Trophoblast cell (in vitro differentiated cells and primary cell): ENCODE results near the gene ROR1.

Experiments used
- DNase-seq, 2 donors: peaks; one replicate each; pipeline ENCODE4 v3.0.0-alpha.2; 2016
- H2AFZ ChIP-seq: 2 replicates; pipeline ENCODE4 v1.6.1; 2013; ENCODE audit warnings: low read length, moderate library complexity, mild to moderate bottlenecking; ENCODE audit not compliant: insufficient read depth, poor library complexity
- H2AK5ac ChIP-seq: 2 replicates; pipeline ENCODE4 v1.6.1; 2013; ENCODE audit warnings: mild to moderate bottlenecking, low read length
- H2BK120ac ChIP-seq: 2 replicates; pipeline ENCODE4 v1.6.1; 2013; ENCODE audit warnings: low read length, mild to moderate bottlenecking, moderate library complexity; ENCODE audit not compliant: insufficient read depth, poor library complexity
- H2BK12ac ChIP-seq: 2 replicates; pipeline ENCODE4 v1.6.1; 2013; ENCODE audit warnings: mild to moderate bottlenecking, low read length, moderate library complexity
- H2BK5ac ChIP-seq: 2 replicates; pipeline ENCODE4 v1.6.1; 2013; ENCODE audit warnings: low read length, low read depth, moderate library complexity, mild to moderate bottlenecking; ENCODE audit not compliant: poor library complexity
- H3K14ac ChIP-seq: 2 replicates; pipeline ENCODE4 v1.6.1; 2013; ENCODE audit warnings: mild to moderate bottlenecking, low read length
- H3K18ac ChIP-seq: 2 replicates; pipeline ENCODE4 v1.6.1; 2013; ENCODE audit warnings: mild to moderate bottlenecking, low read length
- H3K23ac ChIP-seq: 2 replicates; pipeline ENCODE4 v1.6.1; 2013; ENCODE audit warnings: low read length
- H3K27ac ChIP-seq: 2 replicates; pipeline ENCODE4 v1.5.1; 2013; ENCODE audit warnings: low read depth, mild to moderate bottlenecking, inconsistent platforms, low read length, moderate library complexity
- H3K27me3 ChIP-seq: 2 replicates; pipeline ENCODE4 v1.6.1; 2013; ENCODE audit warnings: inconsistent platforms, mild to moderate bottlenecking, low read length, moderate library complexity; ENCODE audit not compliant: insufficient read depth
- H3K36me3 ChIP-seq, 2 experiments: 1 replicate in 1 of 2; 2 replicates in 1 of 2; pipeline ENCODE4 v1.6.1; 2013; ENCODE audit warnings: low read length in 2 of 2, mild to moderate bottlenecking in 2 of 2, moderate library complexity in 1 of 2; ENCODE audit not compliant: insufficient read depth in 2 of 2, control insufficient read depth in 1 of 2
- H3K4ac ChIP-seq: 2 replicates; pipeline ENCODE4 v1.6.1; 2013; ENCODE audit warnings: low read depth, mild to moderate bottlenecking, low read length, moderate library complexity
- H3K4me1 ChIP-seq, 2 experiments: 1 replicate in 1 of 2; 2 replicates in 1 of 2; pipeline ENCODE4 v1.6.1; 2013; ENCODE audit warnings: low read length in 2 of 2, mild to moderate bottlenecking in 2 of 2, moderate library complexity in 1 of 2; ENCODE audit not compliant: insufficient read depth in 2 of 2, control insufficient read depth in 1 of 2
- H3K4me2 ChIP-seq: 2 replicates; pipeline ENCODE4 v1.6.1; 2013; ENCODE audit warnings: inconsistent platforms, mild to moderate bottlenecking, low read length, moderate library complexity
- H3K4me3 ChIP-seq: 2 replicates; pipeline ENCODE4 v1.5.1; 2013; ENCODE audit warnings: mild to moderate bottlenecking, low read depth, low read length, inconsistent platforms
- H3K79me1 ChIP-seq: one replicate; pipeline ENCODE4 v1.6.1; 2013; ENCODE audit warnings: low read length
- H3K79me2 ChIP-seq: 2 replicates; pipeline ENCODE4 v1.6.1; 2013; ENCODE audit warnings: low read length, mild to moderate bottlenecking; ENCODE audit not compliant: control insufficient read depth, insufficient read depth, poor library complexity
- H3K9ac ChIP-seq: 2 replicates; pipeline ENCODE4 v1.6.1; 2013; ENCODE audit warnings: mild to moderate bottlenecking, low read length
- H3K9me3 ChIP-seq: 2 replicates; pipeline ENCODE4 v1.6.1; 2013; ENCODE audit warnings: low read depth, mild to moderate bottlenecking, control low read depth, inconsistent platforms, low read length; ENCODE audit not compliant: insufficient read depth
- H4K12ac ChIP-seq: 2 replicates; pipeline ENCODE4 v1.6.1; 2013; ENCODE audit warnings: low read depth, mild to moderate bottlenecking, low read length, moderate library complexity
- H4K8ac ChIP-seq: 2 replicates; pipeline ENCODE4 v1.6.1; 2013; ENCODE audit warnings: low read depth, mild to moderate bottlenecking, low read length, moderate library complexity
- H4K91ac ChIP-seq: one replicate; pipeline ENCODE4 v1.6.1; 2013; ENCODE audit warnings: low read depth, mild to moderate bottlenecking, low read length, moderate library complexity
- WGBS: extraction: QIAGEN DNeasy Blood & Tissue Kit; methylation state at CpG from one replicate; pipeline ENCODE4 v1.1.7; 2013; ENCODE audit warnings: missing lambda C conversion rate; ENCODE audit not compliant: insufficient read length, insufficient coverage; ENCODE audit errors: extremely low coverage; 5-methylcytosine and 5-hydroxymethylcytosine counted together

Gene ROR1

GRCh38 chr1:64182207-64182606 is 408.4 kb downstream of the ROR1 start:
- no peaks in the 10 kb centered on the region for H3K79me1 ChIP-seq
- no CpG with 5 or more reads among the region's 2 CpGs for WGBS
- H2BK5ac ChIP-seq, result no peak overlapping the region
- no peak overlapping the region for H2BK12ac ChIP-seq
- H3K4me3 ChIP-seq, result no peak overlapping the region
- no peak overlapping the region for H3K23ac ChIP-seq
- peaks cover 0 to 3% of the 10 kb centered on the region in 2 experiments for H3K4me1 ChIP-seq
- H3K14ac ChIP-seq, result no peak overlapping the region
- H4K8ac ChIP-seq, result no peak overlapping the region
- DNase-seq, result no peak
- no peak overlapping the region for H3K27ac ChIP-seq
- peaks cover 9 to 18% of the 10 kb centered on the region in 2 experiments for H3K36me3 ChIP-seq
- no peak overlapping the region for H2AFZ ChIP-seq
- no peak overlapping the region for H3K4me2 ChIP-seq
- no peak overlapping the region for H3K4ac ChIP-seq
- peaks cover 2% of the 10 kb centered on the region for H3K9me3 ChIP-seq
- no peaks in the 10 kb centered on the region for H3K27me3 ChIP-seq
- H4K91ac ChIP-seq, result no peak overlapping the region
- H2AK5ac ChIP-seq, result no peak overlapping the region
- H3K79me2 ChIP-seq, result no peaks in the 10 kb centered on the region
- no peak overlapping the region for H4K12ac ChIP-seq
- no peak overlapping the region for H3K9ac ChIP-seq
- no peak overlapping the region for H2BK120ac ChIP-seq
- no peak overlapping the region for H3K18ac ChIP-seq

GRCh38 chr1:64183395-64184002 is 409.7 kb downstream of the ROR1 start:
- no peak overlapping the region for H3K4me3 ChIP-seq
- no peak for DNase-seq
- H3K4me2 ChIP-seq, result no peak overlapping the region
- no peak overlapping the region for H3K18ac ChIP-seq
- H4K8ac ChIP-seq, result no peak overlapping the region
- no peaks in the 10 kb centered on the region for H3K79me1 ChIP-seq
- peaks cover 2% of the 10 kb centered on the region for H3K9me3 ChIP-seq
- no peak overlapping the region for H2AK5ac ChIP-seq
- no peaks in the 10 kb centered on the region for H3K79me2 ChIP-seq
- H4K91ac ChIP-seq, result no peak overlapping the region
- H2BK5ac ChIP-seq, result no peak overlapping the region
- H3K9ac ChIP-seq, result no peak overlapping the region
- no peak overlapping the region for H2BK12ac ChIP-seq
- H2AFZ ChIP-seq, result no peak overlapping the region
- H3K36me3 ChIP-seq, result peaks cover under 1 to 5% of the 10 kb centered on the region in 2 experiments
- no peak overlapping the region for H3K14ac ChIP-seq
- no peak overlapping the region for H2BK120ac ChIP-seq
- H3K27ac ChIP-seq, result no peak overlapping the region
- no peak overlapping the region for H3K4ac ChIP-seq
- H3K27me3 ChIP-seq, result no peaks in the 10 kb centered on the region
- H3K23ac ChIP-seq, result no peak overlapping the region
- H4K12ac ChIP-seq, result no peak overlapping the region
- WGBS, result no CpG with 5 or more reads among the region's 5 CpGs
- peaks cover 0 to 3% of the 10 kb centered on the region in 2 experiments for H3K4me1 ChIP-seq

- WGBS, result no CpG with 5 or more reads among the region's 5 CpGs
- Histone ChIP-seq H2BK12ac (no peak overlapping the region), H2AFZ (no peak overlapping the region), H2BK5ac (no peak overlapping the region), H3K23ac (no peak overlapping the region), H3K4me1 (peaks cover 0 to 3% of the 10 kb centered on the region in 2 experiments), H3K14ac (no peak overlapping the region), H4K8ac (no peak overlapping the region), H2BK120ac (no peak overlapping the region), H3K36me3 (peaks cover 0 to 4% of the 10 kb centered on the region in 2 experiments), H3K18ac (no peak overlapping the region), H3K79me2 (no peaks in the 10 kb centered on the region), H3K27me3 (no peaks in the 10 kb centered on the region), H4K91ac (no peak overlapping the region), H3K9me3 (peaks cover 2% of the 10 kb centered on the region), H3K9ac (no peak overlapping the region), H3K4me2 (no peak overlapping the region), H3K27ac (no peak overlapping the region), H3K4ac (no peak overlapping the region), H3K79me1 (no peaks in the 10 kb centered on the region), H3K4me3 (no peak overlapping the region), H4K12ac (no peak overlapping the region), H2AK5ac (no peak overlapping the region)
- DNase-seq, result peak; percentile 87 to 97
Measured at GRCh38 chr1:64184003-64184440, 410.2 kb downstream of the ROR1 start.

- Histone ChIP-seq H3K36me3 (no peaks in the 10 kb centered on the region), H3K27me3 (no peaks in the 10 kb centered on the region), H2BK120ac (no peak overlapping the region), H3K23ac (no peak overlapping the region), H3K27ac (no peak overlapping the region), H3K79me2 (no peaks in the 10 kb centered on the region), H3K4me2 (no peak overlapping the region), H3K4me3 (no peak overlapping the region), H2BK5ac (no peak overlapping the region), H2AFZ (no peak overlapping the region), H3K14ac (no peak overlapping the region), H3K4ac (no peak overlapping the region), H3K9me3 (peaks cover 7% of the 10 kb centered on the region), H3K18ac (no peak overlapping the region), H2AK5ac (no peak overlapping the region), H3K9ac (no peak overlapping the region), H3K4me1 (peaks cover 0 to 3% of the 10 kb centered on the region in 2 experiments), H4K8ac (no peak overlapping the region), H3K79me1 (no peaks in the 10 kb centered on the region), H4K12ac (no peak overlapping the region), H2BK12ac (no peak overlapping the region), H4K91ac (no peak overlapping the region)
- peak; percentile 85 to 87 for DNase-seq
- WGBS, result no CpG with 5 or more reads among the region's 10 CpGs
Measured at GRCh38 chr1:64186138-64186897, 412.5 kb downstream of the ROR1 start.
